HEK293 (cell line): Measurements from ENCODE around the gene EIF2S1.
A peak's percentile ranks its signal among the peaks of the same experiment; 100 is the strongest.
"Not testable (repeated sequence)": the region's sequence is repeated elsewhere in the genome, so short reads cannot be mapped to it uniquely, and the experiment has no call there.

Experiments used
- CTCF ChIA-PET: fragments of 350-600 bp; formaldehyde crosslinking; extraction: SDS; loops from one replicate; lab custom pipeline; 2021; ENCODE audit warnings: antibody characterized with exemption; lab: Yijun Ruan, JAX
- POLR2A ChIA-PET: fragments of 300-600 bp; formaldehyde crosslinking; extraction: SDS; loops from one replicate; lab custom pipeline; 2020; ENCODE audit warnings: antibody characterized with exemption, inconsistent platforms; lab: Yijun Ruan, JAX
- H3K27ac ChIP-seq: fragments of 200-500 bp; sonication (Bioruptor generic); 2 replicates; pipeline ENCODE4 v1.5.1; 2014; ENCODE audit warnings: low read depth, low read length, control low read depth, inconsistent platforms; ENCODE audit errors: extremely low read depth
- H3K36me3 ChIP-seq, 2 experiments: fragments of 200-500 bp in 1 of 2; sonication (Bioruptor generic) in 1 of 2; 1 replicate in 1 of 2; 2 replicates in 1 of 2; pipeline ENCODE4 v1.5.1; 2014 to 2017; ENCODE audit warnings: inconsistent platforms in 2 of 2, low read length in 2 of 2; ENCODE audit not compliant: control insufficient read depth in 2 of 2, insufficient read depth in 1 of 2
- H3K4me1 ChIP-seq: fragments of 200-500 bp; sonication (Bioruptor generic); 2 replicates; pipeline ENCODE4 v1.5.1; 2014; ENCODE audit warnings: mild to moderate bottlenecking, low read length, inconsistent platforms; ENCODE audit not compliant: control insufficient read depth, insufficient read depth
- H3K4me3 ChIP-seq: 2 replicates; pipeline ENCODE4 v1.5.1; 2011; ENCODE audit warnings: low read depth, mild to moderate bottlenecking, control low read depth, low read length, moderate library complexity
- H3K9me3 ChIP-seq: fragments of 200-500 bp; sonication (Bioruptor generic); 2 replicates; pipeline ENCODE4 v1.5.1; 2014; ENCODE audit warnings: low read depth, low read length, inconsistent platforms; ENCODE audit not compliant: control insufficient read depth, insufficient read depth
- EGR2 ChIP-seq: fragments of 450-650 bp; formaldehyde crosslinking; IDR thresholded peaks from 2 replicates; pipeline ENCODE4 v1.5.1; 2016; ENCODE audit warnings: low read depth, missing biosample characterization, missing genetic modification characterization
- KLF7 ChIP-seq: fragments of 450-650 bp; formaldehyde crosslinking; IDR thresholded peaks from 2 replicates; pipeline ENCODE4 v1.5.1; 2016; ENCODE audit warnings: missing biosample characterization, missing genetic modification characterization, borderline replicate concordance
- WT1 ChIP-seq: fragments of 450-650 bp; formaldehyde crosslinking; IDR thresholded peaks from 2 replicates; pipeline ENCODE4 v1.5.1; 2016; ENCODE audit warnings: missing biosample characterization, missing genetic modification characterization
- ZBTB17 ChIP-seq: fragments of 450-650 bp; formaldehyde crosslinking; IDR thresholded peaks from 2 replicates; pipeline ENCODE4 v1.5.1; 2016; ENCODE audit warnings: missing biosample characterization, missing genetic modification characterization
- ZNF138 ChIP-seq: fragments of 450-650 bp; formaldehyde crosslinking; IDR thresholded peaks from 2 replicates; pipeline ENCODE4 v1.5.1; 2016; ENCODE audit warnings: missing biosample characterization, missing genetic modification characterization, borderline replicate concordance
- ZNF530 ChIP-seq: fragments of 450-650 bp; formaldehyde crosslinking; IDR thresholded peaks from 2 replicates; pipeline ENCODE4 v1.5.1; 2016; ENCODE audit warnings: low read depth, missing biosample characterization, missing genetic modification characterization
- ZNF580 ChIP-seq: fragments of 450-650 bp; formaldehyde crosslinking; IDR thresholded peaks from 2 replicates; pipeline ENCODE4 v1.5.1; 2016; ENCODE audit warnings: missing biosample characterization, missing genetic modification characterization
- ZNF596 ChIP-seq: fragments of 450-650 bp; IDR thresholded peaks from 2 replicates; pipeline ENCODE4 v1.5.0; 2018; ENCODE audit warnings: missing biosample characterization, mild to moderate bottlenecking, missing genetic modification characterization, moderate library complexity
- ZNF600 ChIP-seq: fragments of 450-650 bp; formaldehyde crosslinking; IDR thresholded peaks from 2 replicates; pipeline ENCODE4 v1.5.1; 2016; ENCODE audit warnings: missing biosample characterization, missing genetic modification characterization
- ZNF658 ChIP-seq: fragments of 450-650 bp; formaldehyde crosslinking; IDR thresholded peaks from 2 replicates; pipeline ENCODE4; 2016; ENCODE audit warnings: missing biosample characterization, missing genetic modification characterization
- TF ChIP-seq, protein P1 (sequence below): fragments of 450-650 bp; formaldehyde crosslinking; IDR thresholded peaks from 2 replicates; pipeline ENCODE4 v1.5.1; 2016; ENCODE audit warnings: missing biosample characterization, missing genetic modification characterization, borderline replicate concordance

The EIF2S1 gene

DNA sequence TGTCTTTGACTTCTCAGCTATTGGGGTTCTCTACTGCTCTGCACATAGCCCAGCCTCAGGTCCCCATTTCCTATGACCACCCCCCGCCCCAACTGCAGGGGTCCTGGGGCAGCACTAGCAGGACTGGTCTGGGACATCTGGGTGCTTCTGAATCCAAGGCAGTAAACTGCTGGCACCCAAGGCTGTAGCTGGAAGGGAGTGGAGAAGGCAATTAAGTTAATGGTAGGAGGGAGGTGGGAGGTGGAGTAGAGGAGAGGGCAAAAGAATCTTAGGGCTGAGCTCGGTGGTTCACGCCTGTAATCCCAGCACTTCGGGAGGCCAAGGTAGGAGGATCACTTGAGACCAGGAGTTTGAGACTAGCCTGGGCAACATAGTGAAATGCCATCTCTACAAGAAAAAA lies 40.3 kb downstream of the EIF2S1 start:
- H3K27ac ChIP-seq, result no peak overlapping the region

DNA sequence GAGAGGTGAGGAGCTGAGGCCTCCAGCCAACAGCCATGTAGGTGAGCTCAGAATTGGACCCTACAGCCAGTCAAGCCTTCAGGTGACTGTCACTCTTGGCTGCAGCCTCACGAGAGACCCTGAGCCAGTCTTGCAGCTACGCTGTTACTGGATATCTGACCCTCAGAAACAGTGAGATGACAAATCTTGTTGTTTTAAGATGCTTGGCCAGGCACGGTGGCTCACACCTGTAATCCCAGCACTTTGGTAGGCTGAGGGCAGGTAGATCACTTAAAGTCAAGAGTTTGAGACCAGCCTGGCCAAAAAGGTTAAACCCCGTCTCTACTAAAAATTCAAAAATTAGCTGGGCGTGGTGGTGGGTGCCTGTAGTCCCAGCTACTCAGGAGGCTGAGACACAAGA lies 45.6 kb downstream of the EIF2S1 start:
- no peak overlapping the region for H3K4me3 ChIP-seq
- CTCF ChIA-PET, result no interaction called here
- TF ChIP-seq EGR2 (tag by site-specific recombination) (no peak), ZNF138 (no peak), ZNF596 (no peak), ZNF580 (no peak), KLF7 (tag by site-specific recombination) (no peak)
- TF ChIP-seq, protein P1, sequence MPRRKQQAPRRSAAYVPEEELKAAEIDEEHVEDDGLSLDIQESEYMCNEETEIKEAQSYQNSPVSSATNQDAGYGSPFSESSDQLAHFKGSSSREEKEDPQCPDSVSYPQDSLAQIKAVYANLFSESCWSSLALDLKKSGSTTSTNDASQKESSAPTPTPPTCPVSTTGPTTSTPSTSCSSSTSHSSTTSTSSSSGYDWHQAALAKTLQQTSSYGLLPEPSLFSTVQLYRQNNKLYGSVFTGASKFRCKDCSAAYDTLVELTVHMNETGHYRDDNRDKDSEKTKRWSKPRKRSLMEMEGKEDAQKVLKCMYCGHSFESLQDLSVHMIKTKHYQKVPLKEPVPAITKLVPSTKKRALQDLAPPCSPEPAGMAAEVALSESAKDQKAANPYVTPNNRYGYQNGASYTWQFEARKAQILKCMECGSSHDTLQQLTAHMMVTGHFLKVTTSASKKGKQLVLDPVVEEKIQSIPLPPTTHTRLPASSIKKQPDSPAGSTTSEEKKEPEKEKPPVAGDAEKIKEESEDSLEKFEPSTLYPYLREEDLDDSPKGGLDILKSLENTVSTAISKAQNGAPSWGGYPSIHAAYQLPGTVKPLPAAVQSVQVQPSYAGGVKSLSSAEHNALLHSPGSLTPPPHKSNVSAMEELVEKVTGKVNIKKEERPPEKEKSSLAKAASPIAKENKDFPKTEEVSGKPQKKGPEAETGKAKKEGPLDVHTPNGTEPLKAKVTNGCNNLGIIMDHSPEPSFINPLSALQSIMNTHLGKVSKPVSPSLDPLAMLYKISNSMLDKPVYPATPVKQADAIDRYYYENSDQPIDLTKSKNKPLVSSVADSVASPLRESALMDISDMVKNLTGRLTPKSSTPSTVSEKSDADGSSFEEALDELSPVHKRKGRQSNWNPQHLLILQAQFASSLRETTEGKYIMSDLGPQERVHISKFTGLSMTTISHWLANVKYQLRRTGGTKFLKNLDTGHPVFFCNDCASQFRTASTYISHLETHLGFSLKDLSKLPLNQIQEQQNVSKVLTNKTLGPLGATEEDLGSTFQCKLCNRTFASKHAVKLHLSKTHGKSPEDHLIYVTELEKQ (tag by site-specific recombination), result no peak
- TF ChIP-seq, all 188 proteins: peak for 0
- Histone ChIP-seq H3K9me3 (no peaks in the 10 kb centered on the region), H3K4me1 (no peaks in the 10 kb centered on the region), H3K36me3 (no peaks in the 10 kb centered on the region), H3K27ac (no peak overlapping the region)
- POLR2A ChIA-PET, result interaction anchor here (0.7 kb wide), 1 partner anchor 1388 kb away, joined by 3 read pairs; no protein-coding TSS in a partner anchor

More for the DNA sequence above, 40.3 kb downstream of the EIF2S1 start:
- Histone ChIP-seq H3K4me1 (no peaks in the 10 kb centered on the region), H3K36me3 (no peaks in the 10 kb centered on the region), H3K4me3 (no peak overlapping the region), H3K9me3 (no peaks in the 10 kb centered on the region)
- CTCF ChIA-PET, result interaction anchor here (0.6 to 1.6 kb wide), 2 partner anchors 24 to 238 kb away, joined by 4 to 5 read pairs; no protein-coding TSS in a partner anchor
- TF ChIP-seq WT1 (tag by site-specific recombination), result peak; percentile 67
- no peak for TF ChIP-seq ZNF530 (tag by site-specific recombination)
- peak; percentile 13; the same call in 1 of the 2 replicates for TF ChIP-seq EGR2 (tag by site-specific recombination)
- POLR2A ChIA-PET, result no interaction called here

GRCh38 chr14:67408122-67408801 lies 48.1 kb downstream of the EIF2S1 start:
- H3K4me3 ChIP-seq, POLR2A ChIA-PET, H3K9me3 ChIP-seq, H3K36me3 ChIP-seq, H3K4me1 ChIP-seq, H3K27ac ChIP-seq: not testable (repeated sequence)
- CTCF ChIA-PET, result interaction anchor here (0.6 to 0.7 kb wide), 2 partner anchors 113 to 391 kb away, joined by 3 read pairs; no protein-coding TSS in a partner anchor

GRCh38 chr14:67409461-67409860 lies 49.3 kb downstream of the EIF2S1 start:
- no peaks in the 10 kb centered on the region for H3K36me3 ChIP-seq
- peak; percentile 52; the same call in 1 of the 2 replicates for TF ChIP-seq ZNF600
- TF ChIP-seq ZBTB17 (tag by site-specific recombination), result 0 out of 2 replicates have a peak, but pooled peaks have one; percentile 21
- no peak for TF ChIP-seq ZNF658 (tag by site-specific recombination)
- ChIA-PET POLR2A (interaction anchor here (0.6 kb wide), 1 partner anchor 638 kb away, joined by 3 read pairs; no protein-coding TSS in a partner anchor), CTCF (interaction anchor here (0.7 to 0.9 kb wide), 2 partner anchors 17 to 161 kb away, joined by 3 read pairs; no protein-coding TSS in a partner anchor)
- no peaks in the 10 kb centered on the region for H3K9me3 ChIP-seq
- H3K27ac ChIP-seq, result no peak overlapping the region
- no peak overlapping the region for H3K4me3 ChIP-seq
- peaks cover 4% of the 10 kb centered on the region for H3K4me1 ChIP-seq
